Endothelial cell of umbilical vein (primary cell): ENCODE measurements around the gene DCLK1. TPM values are rescaled to one million over a fixed set of nuclear protein-coding genes. Genes with fewer than 3 reads are reported as not detected.

Source experiments
- BruUV-seq: library from RNA; stranded (reverse); fragments of 400-500 nt; replicated peaks from 2 replicates; lab custom pipeline; 2021; lab: Mats Ljungman, UMichigan
- CTCF ChIA-PET: fragments of 300-600, 350-600 bp; sonication (Branson Sonifier 250); formaldehyde crosslinking; loops from one replicate; lab custom pipeline; 2021; ENCODE audit warnings: antibody characterized with exemption, inconsistent platforms; lab: Charles Lee
- POLR2A ChIA-PET: fragments of 300-600, 350-600 bp; sonication (Branson Sonifier 250); formaldehyde crosslinking; loops from one replicate; lab custom pipeline; 2021; ENCODE audit warnings: antibody characterized with exemption, inconsistent platforms; lab: Charles Lee
- DNase-seq: peaks from one replicate; pipeline ENCODE4 v3.0.0-alpha.2; 2011; ENCODE audit warnings: low read depth, low spot score
- FAIRE-seq: peaks from 2 replicates; lab custom pipeline; 2011; peaks lifted over from hg19 to GRCh38; lab: Jason Lieb, UNC
- H2AFZ ChIP-seq: 2 replicates; pipeline ENCODE4 v1.6.0; 2012; ENCODE audit warnings: low read depth, low read length, control low read depth, inconsistent platforms
- H3K27ac ChIP-seq: 2 replicates; pipeline ENCODE4 v1.5.1; 2011; ENCODE audit warnings: low read depth, mild to moderate bottlenecking, control low read depth, low read length, moderate library complexity; ENCODE audit not compliant: insufficient read depth
- H3K27me3 ChIP-seq, 2 experiments: 2 replicates each; pipeline versions ENCODE4 v1.6.0 to v1.6.1; 2011; ENCODE audit warnings: low read length in 2 of 2, mixed read lengths in 1 of 2; ENCODE audit not compliant: control insufficient read depth in 2 of 2, insufficient read depth in 2 of 2
- H3K36me3 ChIP-seq, 2 experiments: 2 replicates in 1 of 2; 3 replicates in 1 of 2; pipeline ENCODE4 v1.5.1; 2011; ENCODE audit warnings: low read length in 2 of 2, mild to moderate bottlenecking in 1 of 2, moderate library complexity in 1 of 2; ENCODE audit not compliant: control insufficient read depth in 2 of 2, insufficient read depth in 2 of 2; ENCODE audit errors: extremely low read depth in 1 of 2
- H3K4me1 ChIP-seq: 3 replicates; pipeline ENCODE4 v1.5.1; 2011; ENCODE audit warnings: mild to moderate bottlenecking, low read length; ENCODE audit not compliant: control insufficient read depth, insufficient read depth; ENCODE audit errors: extremely low read depth
- H3K4me2 ChIP-seq: 2 replicates; pipeline ENCODE4 v1.6.1; 2011; ENCODE audit warnings: low read length, control low read depth, mixed read lengths; ENCODE audit not compliant: insufficient read depth
- H3K4me3 ChIP-seq, 3 experiments: fragments of 200-600 bp in 1 of 3; sonication (generic), shearing (Covaris generic) in 1 of 3; replicated peaks in 1 of 3; 2 replicates each; pipeline ENCODE4 v1.5.1; 2011 to 2016; ENCODE audit warnings: control low read depth in 3 of 3, low read length in 3 of 3, mild to moderate bottlenecking in 2 of 3, inconsistent platforms in 1 of 3, low read depth in 1 of 3, moderate library complexity in 1 of 3; ENCODE audit not compliant: insufficient read depth in 1 of 3
- H3K79me2 ChIP-seq: 2 replicates; pipeline ENCODE4 v1.6.0; 2012; ENCODE audit warnings: low read length, inconsistent platforms; ENCODE audit not compliant: control insufficient read depth, insufficient read depth
- H3K9ac ChIP-seq: replicated peaks from 2 replicates; pipeline ENCODE3; 2011; ENCODE audit warnings: low read length, control low read depth; ENCODE audit not compliant: insufficient read depth; ENCODE audit errors: extremely low read depth
- H3K9me1 ChIP-seq: replicated peaks from 3 replicates; pipeline ENCODE4 v1.6.0; 2011; ENCODE audit warnings: mild to moderate bottlenecking, low read length; ENCODE audit not compliant: control insufficient read depth, insufficient read depth; ENCODE audit errors: extremely low read depth
- H3K9me3 ChIP-seq: replicated peaks from 2 replicates; pipeline ENCODE4 v1.5.1; 2012; ENCODE audit warnings: low read length, inconsistent platforms; ENCODE audit not compliant: control insufficient read depth, insufficient read depth
- H4K20me1 ChIP-seq: replicated peaks from 2 replicates; pipeline ENCODE3; 2011; ENCODE audit warnings: mild to moderate bottlenecking, low read length; ENCODE audit not compliant: control insufficient read depth, insufficient read depth; ENCODE audit errors: extremely low read depth
- EZH2 ChIP-seq: IDR thresholded peaks from 2 replicates; pipeline ENCODE4 v1.6.1; 2012; ENCODE audit warnings: borderline replicate concordance, low read depth, mild to moderate bottlenecking, moderate library complexity, low read length, inconsistent platforms; ENCODE audit not compliant: severe bottlenecking
- FOS ChIP-seq: IDR thresholded peaks from 2 replicates; pipeline ENCODE4 v1.6.1; 2011; ENCODE audit warnings: mild to moderate bottlenecking, low read length, moderate library complexity, borderline replicate concordance; ENCODE audit not compliant: insufficient read depth
- GATA2 ChIP-seq: IDR thresholded peaks from 2 replicates; pipeline ENCODE4 v1.7.0; 2011; ENCODE audit warnings: low read depth, mild to moderate bottlenecking, moderate library complexity, mixed read lengths, low read length; ENCODE audit not compliant: insufficient read length, insufficient read depth
- JUN ChIP-seq: IDR thresholded peaks from 2 replicates; pipeline ENCODE4 v1.6.1; 2011; ENCODE audit warnings: borderline replicate concordance, low read depth; ENCODE audit not compliant: insufficient read length, insufficient read depth
- MYC ChIP-seq: IDR thresholded peaks from one replicate; pipeline ENCODE4 v1.6.1; 2011; ENCODE audit warnings: mild to moderate bottlenecking, low read depth, low read length
- POLR2A ChIP-seq: IDR thresholded peaks from 2 replicates; pipeline ENCODE4 v1.6.1; 2012; ENCODE audit warnings: low read depth, mild to moderate bottlenecking, control low read depth, low read length
- POLR2AphosphoS5 ChIP-seq: IDR thresholded peaks from 2 replicates; pipeline ENCODE4 v1.6.1; 2012; ENCODE audit warnings: low read depth, mild to moderate bottlenecking, control low read depth, low read length, moderate library complexity; ENCODE audit not compliant: insufficient read depth
- dilution Hi-C: fragments of 300-500 bp; cut with MboI; formaldehyde crosslinking; loops from one replicate; pipeline ENCODE4 v1.15.0; 2019; ENCODE audit warnings: low sequenced_read_pairs; ENCODE audit not compliant: extremely low pct_ligation_motif_present
- intact Hi-C: fragments of 100-400 bp; cut with micrococcal nuclease; formaldehyde crosslinking; loops from one replicate; pipeline ENCODE4 v1.10.0; 2022
- polyA plus RNA-seq, 4 experiments: library from polyadenylated mRNA; depleted of rRNA in 3 of 4; stranded (reverse) in 3 of 4; unstranded in 1 of 4; fragments of >200 nt; gene quantifications; 2 replicates each; pipeline versions ENCODE4 v1.2.1 to v1.2.3, GENCODE V29; 2011 to 2012; ENCODE audit warnings: missing spikeins in 1 of 4
- total RNA-seq: library from RNA; stranded (reverse); gene quantifications from 2 replicates; pipeline ENCODE4 v1.2.3, GENCODE V29; 2021
- TF ChIP-seq, protein P1 (sequence below), 2 donors: IDR thresholded peaks; 1 replicate in 1 of 2; 2 replicates in 1 of 2; pipeline ENCODE4 v1.5.1; 2011; ENCODE audit warnings: low read length in 2 of 2, mild to moderate bottlenecking in 2 of 2, moderate library complexity in 2 of 2, control low read depth in 1 of 2, inconsistent platforms in 1 of 2, low read depth in 1 of 2; ENCODE audit not compliant: insufficient read depth in 1 of 2; ENCODE audit errors: extremely low read depth in 1 of 2
- TF ChIP-seq, protein P2 (sequence below): IDR thresholded peaks from 2 replicates; pipeline ENCODE4 v1.6.1; 2011; ENCODE audit not compliant: insufficient read depth, insufficient read length

DCLK1 gene
- total and polyA plus RNA-seq, 2 donors (not counting 3 experiments of a cell fraction or from before 2014, with no cell fraction given) = 0.28 to 3.9 TPM

DNA sequence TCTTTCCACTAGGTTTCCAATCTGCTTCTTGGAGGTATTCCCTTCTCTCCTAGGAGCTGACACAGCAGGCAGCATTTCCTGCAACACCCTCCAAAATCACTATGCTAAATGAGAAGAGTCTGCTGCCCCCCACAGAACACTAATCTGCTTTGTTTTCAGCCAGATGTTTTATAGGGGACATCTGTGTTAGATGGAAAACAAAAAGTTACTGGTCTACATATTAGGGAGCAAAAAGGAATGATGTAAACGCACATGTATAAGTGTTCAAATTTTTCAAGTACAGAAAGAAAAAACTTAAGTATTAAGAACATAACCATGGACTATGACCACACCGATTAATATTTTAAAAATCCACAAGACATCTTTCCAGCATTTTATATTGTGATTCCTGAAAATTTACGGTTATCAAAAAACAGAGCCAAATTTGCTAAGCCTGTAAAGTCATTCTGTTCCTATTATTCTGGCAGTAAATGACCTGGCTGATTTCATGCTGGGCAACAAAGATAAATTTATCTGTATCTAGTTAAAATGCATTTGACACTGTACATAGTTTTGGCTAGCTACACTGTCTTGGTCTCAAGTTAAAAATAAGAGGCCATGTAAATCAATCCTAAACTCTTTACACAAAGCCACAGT lies 63.3 kb downstream of the DCLK1 start:
- Histone ChIP-seq H2AFZ (no peak overlapping the region), H3K79me2 (no peaks in the 10 kb centered on the region), H3K9me1 (no peaks in the 10 kb centered on the region), H3K36me3 (no peaks in the 10 kb centered on the region), H3K4me2 (no peak overlapping the region), H4K20me1 (no peaks in the 10 kb centered on the region), H3K4me1 (no peaks in the 10 kb centered on the region), H3K27me3 (no peaks in the 10 kb centered on the region), H3K27ac (no peak overlapping the region), H3K9ac (no peak overlapping the region), H3K9me3 (no peaks in the 10 kb centered on the region), H3K4me3 (no peak overlapping the region)
- dilution Hi-C loops = no loop called here
- no peak for DNase-seq
- POLR2A ChIA-PET = no interaction called here
- intact Hi-C loops = no loop called here
- no TSS peak for BruUV-seq
- no peak for FAIRE-seq
- TF ChIP-seq POLR2A (no peak), FOS (no peak), MYC (no peak), POLR2AphosphoS5 (no peak), JUN (no peak), GATA2 (no peak), EZH2 (no peak)
- TF ChIP-seq, protein P1, sequence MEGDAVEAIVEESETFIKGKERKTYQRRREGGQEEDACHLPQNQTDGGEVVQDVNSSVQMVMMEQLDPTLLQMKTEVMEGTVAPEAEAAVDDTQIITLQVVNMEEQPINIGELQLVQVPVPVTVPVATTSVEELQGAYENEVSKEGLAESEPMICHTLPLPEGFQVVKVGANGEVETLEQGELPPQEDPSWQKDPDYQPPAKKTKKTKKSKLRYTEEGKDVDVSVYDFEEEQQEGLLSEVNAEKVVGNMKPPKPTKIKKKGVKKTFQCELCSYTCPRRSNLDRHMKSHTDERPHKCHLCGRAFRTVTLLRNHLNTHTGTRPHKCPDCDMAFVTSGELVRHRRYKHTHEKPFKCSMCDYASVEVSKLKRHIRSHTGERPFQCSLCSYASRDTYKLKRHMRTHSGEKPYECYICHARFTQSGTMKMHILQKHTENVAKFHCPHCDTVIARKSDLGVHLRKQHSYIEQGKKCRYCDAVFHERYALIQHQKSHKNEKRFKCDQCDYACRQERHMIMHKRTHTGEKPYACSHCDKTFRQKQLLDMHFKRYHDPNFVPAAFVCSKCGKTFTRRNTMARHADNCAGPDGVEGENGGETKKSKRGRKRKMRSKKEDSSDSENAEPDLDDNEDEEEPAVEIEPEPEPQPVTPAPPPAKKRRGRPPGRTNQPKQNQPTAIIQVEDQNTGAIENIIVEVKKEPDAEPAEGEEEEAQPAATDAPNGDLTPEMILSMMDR (IDR thresholded peaks at IDR 0.05; ENCODE audit: extremely low read depth in 1 of 2, insufficient read depth in 1 of 2, low read depth in 1 of 2, low read length in 2 of 2) = no peak
- TF ChIP-seq, protein P2, sequence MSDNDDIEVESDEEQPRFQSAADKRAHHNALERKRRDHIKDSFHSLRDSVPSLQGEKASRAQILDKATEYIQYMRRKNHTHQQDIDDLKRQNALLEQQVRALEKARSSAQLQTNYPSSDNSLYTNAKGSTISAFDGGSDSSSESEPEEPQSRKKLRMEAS = no peak
- CTCF ChIA-PET = no interaction called here
